ENCODE measurements around the gene ADD2.

Gene ADD2

DNA sequence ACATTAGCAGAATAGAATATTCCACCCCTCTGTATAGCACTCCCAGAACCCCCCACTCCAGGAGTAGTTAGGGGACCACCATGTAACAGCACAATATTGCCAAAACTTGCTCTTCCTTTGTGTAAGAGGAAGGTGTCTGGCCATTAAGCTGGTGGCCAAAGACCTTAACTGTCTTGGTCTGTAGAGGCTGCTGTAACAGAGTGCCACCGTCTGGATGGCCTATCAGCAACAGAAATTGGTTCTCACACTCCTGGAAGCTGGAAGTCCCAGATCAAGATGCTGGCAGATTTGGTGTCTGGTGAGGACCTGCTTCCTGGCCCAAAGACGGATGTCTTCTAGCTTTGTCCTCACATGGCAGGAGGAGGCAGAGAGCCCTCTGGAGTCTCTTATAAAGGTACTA lies 152.8 kb downstream of the ADD2 start:
- in situ Hi-C loops (cut with MboI; ENCODE audit: low sequenced_read_pairs): loop anchor here (10.0 kb wide), 1 partner anchor 270 kb away; no protein-coding TSS in a partner anchor

DNA sequence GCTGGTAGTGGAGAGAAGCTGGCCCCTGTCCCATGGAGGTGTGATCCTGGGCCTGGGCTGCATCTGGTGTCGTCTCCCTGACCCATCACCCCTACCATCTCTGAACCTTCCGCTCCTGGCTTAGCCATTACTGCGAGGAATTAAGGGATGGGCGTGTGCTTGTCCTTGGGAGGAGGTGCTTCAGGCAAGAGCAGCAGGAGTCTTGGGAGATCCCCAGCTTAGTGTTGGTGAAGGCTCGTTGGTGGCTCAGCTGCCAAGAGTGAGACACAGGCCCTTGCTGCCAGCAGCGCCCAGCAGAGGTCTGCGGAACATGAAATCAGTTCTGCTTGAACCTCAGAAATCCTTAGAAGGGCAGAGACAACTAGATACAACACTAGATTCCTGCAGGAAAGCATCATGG lies 154.5 kb downstream of the ADD2 start:
- in situ Hi-C loops (cut with MboI; ENCODE audit: low sequenced_read_pairs): loop anchor here (10.0 kb wide), 1 partner anchor 269 kb away; no protein-coding TSS in a partner anchor

DNA sequence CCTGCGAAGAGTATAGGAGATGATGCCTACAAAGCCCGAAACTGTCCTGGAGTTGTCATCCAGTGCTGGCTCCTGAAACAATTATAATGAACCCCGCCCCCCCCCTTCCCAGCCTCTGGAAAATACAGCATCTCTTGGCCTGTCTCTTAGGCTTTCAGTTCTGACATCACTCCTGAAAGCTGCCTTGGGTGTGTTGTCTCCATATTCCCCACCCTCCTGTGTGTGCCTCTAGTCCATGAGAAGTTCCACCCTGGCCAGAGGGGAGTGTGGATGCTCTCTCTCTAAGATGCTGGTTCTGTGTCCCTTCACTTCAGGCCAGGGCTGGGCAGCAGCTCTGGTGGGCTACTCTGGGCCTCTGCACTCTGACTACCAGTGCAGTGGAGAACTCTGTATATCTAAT lies 155.4 kb downstream of the ADD2 start:
- in situ Hi-C loops (cut with MboI; ENCODE audit: low sequenced_read_pairs): loop anchor here (10.0 kb wide), 1 partner anchor 268 kb away; no protein-coding TSS in a partner anchor

DNA sequence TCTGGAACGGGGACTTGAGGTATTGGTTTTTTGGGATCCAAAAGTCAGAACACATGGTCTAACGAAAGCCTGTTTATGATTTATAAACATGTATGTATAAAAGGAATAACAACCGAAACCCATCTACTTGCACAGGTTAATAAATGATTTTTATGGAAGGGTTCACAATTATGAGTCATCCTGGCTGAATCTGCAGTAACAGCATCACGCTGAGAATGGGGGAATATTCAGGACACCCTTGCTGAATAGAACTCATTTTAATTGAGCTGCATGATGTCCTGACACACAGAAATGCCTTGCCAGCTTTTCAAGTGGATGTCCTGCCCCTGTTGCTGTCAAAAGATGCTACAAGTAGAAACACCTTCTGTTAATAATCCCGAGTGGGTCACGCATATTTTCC lies 159.6 kb downstream of the ADD2 start:
- in situ Hi-C loops (cut with MboI; ENCODE audit: low sequenced_read_pairs): no loop called here

DNA sequence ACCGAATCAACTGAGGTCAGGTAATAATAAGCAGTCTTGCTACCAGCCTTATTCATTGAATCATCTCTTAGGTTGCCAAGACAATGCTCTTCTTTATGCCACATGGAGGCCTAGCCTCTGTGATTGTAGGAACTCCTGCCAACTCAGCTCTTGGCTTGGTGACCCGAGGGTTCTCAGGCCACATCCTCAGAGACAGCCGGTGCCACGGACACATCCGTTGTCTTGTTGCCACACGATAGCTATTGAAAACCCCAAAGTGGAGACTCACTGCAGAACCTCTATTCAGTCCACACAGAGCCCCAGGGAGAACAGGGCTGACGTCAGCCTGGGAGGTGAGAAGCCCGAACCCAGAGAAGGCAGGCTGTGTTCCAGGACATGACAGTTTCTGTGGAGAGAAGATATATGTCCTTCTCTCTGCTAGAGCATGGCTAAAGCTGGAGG lies 160.9 kb downstream of the ADD2 start:
- in situ Hi-C loops (cut with MboI; ENCODE audit: low sequenced_read_pairs): no loop called here

All from HL-60/S4 (cell line).